HepG2 (cell line): ENCODE data around the gene DUSP7. TPM values are rescaled to one million over a fixed set of nuclear protein-coding genes. Genes with fewer than 3 reads are reported as not detected.

ENCODE experiments used
- ATAD3A ChIP-seq: sonication (generic); formaldehyde crosslinking; IDR thresholded peaks from 2 replicates; pipeline ENCODE4 v1.4.0; 2020; ENCODE audit warnings: missing genetic modification reagents
- CREM ChIP-seq, 2 experiments: sonication (generic) in 1 of 2; formaldehyde crosslinking in 1 of 2; IDR thresholded peaks; 2 replicates each; pipeline versions ENCODE4 v1.4.0 to v1.6.1; 2016 to 2020; ENCODE audit warnings: antibody characterized with exemption in 1 of 2, mild to moderate bottlenecking in 1 of 2, missing genetic modification reagents in 1 of 2
- FOXC1 ChIP-seq: sonication (generic); formaldehyde crosslinking; IDR thresholded peaks from 2 replicates; pipeline ENCODE4 v1.8.0; 2022; ENCODE audit warnings: mild to moderate bottlenecking, missing genetic modification reagents, borderline replicate concordance
- GABPA ChIP-seq, 2 experiments: IDR thresholded peaks; 2 replicates each; pipeline ENCODE4 v1.6.1; 2011 to 2016; ENCODE audit warnings: low read depth in 2 of 2, low read length in 1 of 2, missing biosample characterization in 1 of 2, missing genetic modification characterization in 1 of 2
- IRF2 ChIP-seq: IDR thresholded peaks from 2 replicates; pipeline ENCODE4 v1.6.1; 2018; ENCODE audit warnings: missing genetic modification reagents, missing compliant biosample characterization
- JUNB ChIP-seq: sonication (generic); formaldehyde crosslinking; IDR thresholded peaks from 2 replicates; pipeline ENCODE4 v1.8.0; 2022; ENCODE audit warnings: missing genetic modification reagents, mild to moderate bottlenecking, borderline replicate concordance
- NAIF1 ChIP-seq: sonication (generic); formaldehyde crosslinking; IDR thresholded peaks from 2 replicates; pipeline ENCODE4 v1.5.0; 2020; ENCODE audit warnings: mild to moderate bottlenecking, missing genetic modification reagents, borderline replicate concordance
- NFRKB ChIP-seq: fragments of 450-650 bp; IDR thresholded peaks from 2 replicates; pipeline ENCODE4 v1.6.1; 2017
- PHF5A ChIP-seq: IDR thresholded peaks from one replicate; pipeline ENCODE4 v1.6.1; 2018; ENCODE audit warnings: low read depth, missing genetic modification reagents; ENCODE audit not compliant: unreplicated experiment
- PTBP1 ChIP-seq: fragments of 200-400 bp; formaldehyde crosslinking; IDR thresholded peaks from 2 replicates; pipeline ENCODE4 v1.6.1; 2018; ENCODE audit warnings: low read length, low read depth; ENCODE audit not compliant: poor library complexity, severe bottlenecking
- RBM39 ChIP-seq: fragments of 200-400 bp; formaldehyde crosslinking; IDR thresholded peaks from one replicate; pipeline ENCODE4 v1.6.1; 2018; ENCODE audit warnings: antibody characterized with exemption, mild to moderate bottlenecking, low read depth, low read length; ENCODE audit not compliant: poor library complexity, severe bottlenecking
- SMAD3 ChIP-seq: sonication (generic); formaldehyde crosslinking; IDR thresholded peaks from 2 replicates; pipeline ENCODE4 v1.4.0; 2020; ENCODE audit warnings: missing genetic modification reagents
- SUZ12 ChIP-seq: fragments of 150-350 bp; IDR thresholded peaks from 2 replicates; pipeline ENCODE4 v1.6.1; 2014; ENCODE audit warnings: low read depth, low read length
- ZBTB39 ChIP-seq: sonication (generic); formaldehyde crosslinking; IDR thresholded peaks from 2 replicates; pipeline ENCODE4 v1.5.0; 2020; ENCODE audit warnings: missing genetic modification reagents
- ZFAT ChIP-seq: sonication (generic); formaldehyde crosslinking; conservative IDR thresholded peaks from 2 replicates; pipeline ENCODE4 v1.8.1; 2023; ENCODE audit warnings: missing genetic modification reagents, inconsistent platforms
- ZMYM3 ChIP-seq: sonication (generic); formaldehyde crosslinking; IDR thresholded peaks from 2 replicates; pipeline ENCODE4 v1.5.1; 2020; ENCODE audit warnings: mild to moderate bottlenecking, missing genetic modification reagents
- ZNF160 ChIP-seq: sonication (generic); formaldehyde crosslinking; IDR thresholded peaks from 2 replicates; pipeline ENCODE4 v1.8.0; 2022; ENCODE audit warnings: mild to moderate bottlenecking, inconsistent platforms, missing genetic modification reagents
- ZNF350 ChIP-seq: sonication (generic); formaldehyde crosslinking; IDR thresholded peaks from 2 replicates; pipeline ENCODE4 v1.4.0; 2020; ENCODE audit warnings: mild to moderate bottlenecking, low read depth, missing genetic modification reagents, borderline replicate concordance
- ZNF512 ChIP-seq: sonication (generic); formaldehyde crosslinking; IDR thresholded peaks from 2 replicates; pipeline ENCODE4 v1.4.0; 2020; ENCODE audit warnings: mild to moderate bottlenecking, missing genetic modification reagents
- ZNF562 ChIP-seq: sonication (generic); formaldehyde crosslinking; IDR thresholded peaks from 2 replicates; pipeline ENCODE4 v1.8.0; 2022; ENCODE audit warnings: missing genetic modification reagents, borderline replicate concordance
- ZNF576 ChIP-seq: sonication (generic); formaldehyde crosslinking; IDR thresholded peaks from 2 replicates; pipeline ENCODE4 v1.4.0; 2020; ENCODE audit warnings: mild to moderate bottlenecking, missing genetic modification reagents
- ZNF589 ChIP-seq: sonication (generic); formaldehyde crosslinking; conservative IDR thresholded peaks from 2 replicates; pipeline ENCODE4 v1.8.0; 2022; ENCODE audit warnings: mild to moderate bottlenecking, moderate library complexity, missing genetic modification reagents
- ZNF619 ChIP-seq: sonication (generic); formaldehyde crosslinking; IDR thresholded peaks from 2 replicates; pipeline ENCODE4 v1.4.0; 2020; ENCODE audit warnings: mild to moderate bottlenecking, missing genetic modification reagents
- ZNF788 ChIP-seq: sonication (generic); formaldehyde crosslinking; IDR thresholded peaks from 2 replicates; pipeline ENCODE4 v1.5.0; 2020; ENCODE audit warnings: mild to moderate bottlenecking, missing genetic modification reagents, borderline replicate concordance
- ZSCAN21 ChIP-seq: sonication (generic); formaldehyde crosslinking; IDR thresholded peaks from 2 replicates; pipeline ENCODE4 v1.8.0; 2022; ENCODE audit warnings: mild to moderate bottlenecking, missing genetic modification reagents, moderate library complexity, borderline replicate concordance
- ZSCAN22 ChIP-seq: sonication (generic); formaldehyde crosslinking; IDR thresholded peaks from 2 replicates; pipeline ENCODE4 v1.4.0; 2020; ENCODE audit warnings: mild to moderate bottlenecking, missing genetic modification reagents
- polyA plus RNA-seq, 8 experiments: library from polyadenylated mRNA; depleted of rRNA in 3 of 8; stranded (reverse) in 7 of 8; unstranded in 1 of 8; fragments of >200 nt; fragmentation: Illumina TruSeq in 4 of 8; extraction: Trizol in 4 of 8; gene quantifications; 2 replicates each; pipeline versions ENCODE4 v1.2.1 to v1.2.3, GENCODE V29; 2011 to 2016; ENCODE audit warnings: low read depth in 4 of 8, missing spikeins in 1 of 8, mixed read lengths in 1 of 8; ENCODE audit not compliant: insufficient read depth in 1 of 8
- total RNA-seq, 5 experiments: library from RNA; depleted of rRNA; stranded (reverse); fragments of >200 nt; fragmentation: Illumina TruSeq; extraction: Trizol; gene quantifications; 2 replicates each; pipeline ENCODE4 v1.2.3, GENCODE V29; 2016; ENCODE audit warnings: low read depth in 1 of 5

The DUSP7 gene
- total and polyA plus RNA-seq, 2 of the 13 experiments (the other 11 are each of a cell fraction or from before 2014, with no cell fraction given), result 6.6 to 8.8 TPM

GRCh38 chr3:52056968-52057811 lies 819 bp upstream of the DUSP7 start (continued):
- TF ChIP-seq ZNF512 (CRISPR knock-in tag) (no peak), SMAD3 (CRISPR knock-in tag) (0 out of 2 replicates have a peak, but pooled peaks have one; percentile 40), NFRKB (no peak), ZSCAN22 (CRISPR knock-in tag) (no peak), ZSCAN21 (CRISPR knock-in tag) (peak; percentile 17; the same call in 1 of the 2 replicates), ZNF788 (CRISPR knock-in tag) (no peak; the same call in 1 of the 2 replicates), ZBTB39 (no peak), ZMYM3 (CRISPR knock-in tag) (peak; percentile 82), PHF5A (CRISPR knock-in tag) (no peak), ZNF160 (CRISPR knock-in tag) (no peak; the same call in 1 of the 2 replicates), GABPA (IDR thresholded peaks at IDR 0.05; ENCODE audit: low read depth, low read length) (no peak), GABPA (CRISPR knock-in tag; IDR thresholded peaks at IDR 0.05; ENCODE audit: low read depth) (no peak), NAIF1 (CRISPR knock-in tag) (peak; percentile 98), JUNB (CRISPR knock-in tag) (no peak), CREM (IDR thresholded peaks at IDR 0.05) (peak; percentile 44), CREM (CRISPR knock-in tag; IDR thresholded peaks at IDR 0.05) (no peak), ZNF619 (no peak), ATAD3A (CRISPR knock-in tag) (no peak), ZNF589 (CRISPR knock-in tag) (no peak), ZNF576 (CRISPR knock-in tag) (no peak), ZFAT (CRISPR knock-in tag) (no peak), ZNF350 (CRISPR knock-in tag) (peak; percentile 43; the same call in 1 of the 2 replicates), RBM39 (peak; percentile 64), SUZ12 (no peak), PTBP1 (no peak), ZNF562 (CRISPR knock-in tag) (no peak), IRF2 (peak; percentile 45; the same call in 1 of the 2 replicates), FOXC1 (peak; percentile 11; the same call in 1 of the 2 replicates)
